ENCODE results near the gene HCAR2.
"Not testable (repeated sequence)": the region's sequence is repeated elsewhere in the genome, so short reads cannot be mapped to it uniquely, and the experiment has no call there.

HCAR2 gene

DNA sequence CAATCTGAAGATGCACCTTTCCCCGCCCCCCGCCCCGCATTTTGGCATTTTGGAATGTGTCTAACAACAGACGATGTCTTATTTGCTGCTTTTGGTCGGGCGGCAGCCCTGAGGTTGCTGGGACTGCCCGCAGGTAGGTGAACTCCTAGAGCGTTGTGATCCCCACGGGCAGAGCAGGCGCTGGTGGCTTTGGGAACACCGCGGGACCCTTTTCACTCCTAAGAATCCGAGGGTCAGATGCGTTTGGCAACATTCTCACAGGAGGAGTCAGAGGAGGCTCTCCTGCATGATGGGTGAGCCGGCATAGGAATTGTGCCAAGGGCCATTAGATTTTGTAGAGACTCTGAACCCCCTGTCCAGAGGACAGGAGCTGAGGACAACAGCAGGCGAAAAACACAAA lies 41.9 kb downstream of the HCAR2 start:
- ATAC-seq, result no peak

GRCh38 chr12:122659579-122659978 lies 43.6 kb downstream of the HCAR2 start:
- no peak for ATAC-seq

GRCh38 chr12:122656298-122656697 lies 46.9 kb downstream of the HCAR2 start:
- no peak for ATAC-seq

GRCh38 chr12:122653291-122653690 lies 49.9 kb downstream of the HCAR2 start:
- not testable (repeated sequence) for ATAC-seq

GRCh38 chr12:122651520-122652224 lies 51.5 kb downstream of the HCAR2 start:
- no peak for ATAC-seq
